Esophagus muscularis mucosa (tissue), 4 donors: ENCODE measurements around the gene SLC8A1.

ENCODE experiments used
- EP300 ChIP-seq: sonication (generic); formaldehyde crosslinking; IDR thresholded peaks from one replicate; pipeline ENCODE4 v1.6.1; 2017; ENCODE audit warnings: antibody characterized with exemption
- POLR2A ChIP-seq: fragments of 450-650 bp; IDR thresholded peaks from one replicate; pipeline ENCODE4 v1.6.1; 2017; ENCODE audit warnings: antibody characterized with exemption, moderate library complexity, mild to moderate bottlenecking, low read depth
- POLR2AphosphoS5 ChIP-seq, 2 donors: sonication (generic); formaldehyde crosslinking; IDR thresholded peaks; one replicate each; pipeline ENCODE4 v1.6.1; 2017; ENCODE audit warnings: antibody characterized with exemption in 2 of 2
- TF ChIP-seq, protein P1 (sequence below), 3 experiments: fragments of 200-600 bp in 2 of 3; fragments of 450-650 bp in 1 of 3; sonication (generic) in 2 of 3; IDR thresholded peaks; one replicate each; pipeline ENCODE4 v1.5.1; 2017 to 2019; ENCODE audit warnings: antibody characterized with exemption in 3 of 3, mild to moderate bottlenecking in 2 of 3, moderate library complexity in 1 of 3

DNA sequence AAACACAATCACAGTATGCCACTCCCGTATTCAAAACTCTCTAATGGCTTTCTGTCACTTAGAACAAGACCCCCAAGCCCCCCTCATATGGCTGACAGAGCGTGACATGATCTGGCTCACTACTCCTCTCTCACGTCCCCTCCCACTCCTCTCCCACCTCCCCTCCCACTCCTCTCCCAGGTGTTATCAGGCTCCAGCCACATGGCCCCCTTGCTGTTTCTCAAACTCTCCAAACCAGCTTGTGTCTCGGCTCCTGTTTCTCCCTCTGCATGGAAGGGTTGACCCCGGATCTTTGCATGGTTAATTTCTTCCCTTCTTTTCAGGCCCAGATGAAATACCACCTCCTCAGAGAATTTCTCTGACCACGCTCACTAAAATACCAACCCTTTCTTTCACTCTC, 180.8 kb downstream of the SLC8A1 start:
- TF ChIP-seq, protein P1, sequence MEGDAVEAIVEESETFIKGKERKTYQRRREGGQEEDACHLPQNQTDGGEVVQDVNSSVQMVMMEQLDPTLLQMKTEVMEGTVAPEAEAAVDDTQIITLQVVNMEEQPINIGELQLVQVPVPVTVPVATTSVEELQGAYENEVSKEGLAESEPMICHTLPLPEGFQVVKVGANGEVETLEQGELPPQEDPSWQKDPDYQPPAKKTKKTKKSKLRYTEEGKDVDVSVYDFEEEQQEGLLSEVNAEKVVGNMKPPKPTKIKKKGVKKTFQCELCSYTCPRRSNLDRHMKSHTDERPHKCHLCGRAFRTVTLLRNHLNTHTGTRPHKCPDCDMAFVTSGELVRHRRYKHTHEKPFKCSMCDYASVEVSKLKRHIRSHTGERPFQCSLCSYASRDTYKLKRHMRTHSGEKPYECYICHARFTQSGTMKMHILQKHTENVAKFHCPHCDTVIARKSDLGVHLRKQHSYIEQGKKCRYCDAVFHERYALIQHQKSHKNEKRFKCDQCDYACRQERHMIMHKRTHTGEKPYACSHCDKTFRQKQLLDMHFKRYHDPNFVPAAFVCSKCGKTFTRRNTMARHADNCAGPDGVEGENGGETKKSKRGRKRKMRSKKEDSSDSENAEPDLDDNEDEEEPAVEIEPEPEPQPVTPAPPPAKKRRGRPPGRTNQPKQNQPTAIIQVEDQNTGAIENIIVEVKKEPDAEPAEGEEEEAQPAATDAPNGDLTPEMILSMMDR (IDR thresholded peaks at IDR 0.05), result no peak
- TF ChIP-seq POLR2A (no peak), EP300 (no peak), POLR2AphosphoS5 (IDR thresholded peaks at IDR 0.05) (no peak)
